IPS DF 6.9 (cell line): ENCODE measurements around the gene TMEM143.
"Not testable (repeated sequence)": the region's sequence is repeated elsewhere in the genome, so short reads cannot be mapped to it uniquely, and the experiment has no call there.

ENCODE experiments used
- DNase-seq: peaks from one replicate; pipeline ENCODE4 v3.0.0-alpha.2; 2013; ENCODE audit warnings: low read depth, low spot score
- H3K27ac ChIP-seq: one replicate; pipeline ENCODE4 v1.5.1; 2013; ENCODE audit warnings: low read length, control low read depth
- H3K27me3 ChIP-seq: 2 replicates; pipeline ENCODE4 v1.6.1; 2013; ENCODE audit warnings: mild to moderate bottlenecking, low read length; ENCODE audit not compliant: control insufficient read depth, insufficient read depth
- H3K36me3 ChIP-seq: 2 replicates; pipeline ENCODE4 v1.6.1; 2013; ENCODE audit warnings: low read length; ENCODE audit not compliant: control insufficient read depth, insufficient read depth
- H3K4me1 ChIP-seq: 2 replicates; pipeline ENCODE4 v1.6.1; 2013; ENCODE audit warnings: low read length; ENCODE audit not compliant: control insufficient read depth, insufficient read depth
- H3K4me3 ChIP-seq: 2 replicates; pipeline ENCODE4 v1.5.1; 2013; ENCODE audit warnings: mild to moderate bottlenecking, low read length
- H3K9me3 ChIP-seq: 2 replicates; pipeline ENCODE4 v1.6.1; 2013; ENCODE audit warnings: low read length, inconsistent platforms; ENCODE audit not compliant: control insufficient read depth, insufficient read depth
- WGBS: extraction: QIAGEN DNeasy Blood & Tissue Kit; methylation state at CpG from one replicate; pipeline ENCODE4 v1.1.7; 2013; ENCODE audit warnings: mixed read lengths, missing lambda C conversion rate; ENCODE audit not compliant: insufficient read length, insufficient coverage; 5-methylcytosine and 5-hydroxymethylcytosine counted together

Gene TMEM143

DNA sequence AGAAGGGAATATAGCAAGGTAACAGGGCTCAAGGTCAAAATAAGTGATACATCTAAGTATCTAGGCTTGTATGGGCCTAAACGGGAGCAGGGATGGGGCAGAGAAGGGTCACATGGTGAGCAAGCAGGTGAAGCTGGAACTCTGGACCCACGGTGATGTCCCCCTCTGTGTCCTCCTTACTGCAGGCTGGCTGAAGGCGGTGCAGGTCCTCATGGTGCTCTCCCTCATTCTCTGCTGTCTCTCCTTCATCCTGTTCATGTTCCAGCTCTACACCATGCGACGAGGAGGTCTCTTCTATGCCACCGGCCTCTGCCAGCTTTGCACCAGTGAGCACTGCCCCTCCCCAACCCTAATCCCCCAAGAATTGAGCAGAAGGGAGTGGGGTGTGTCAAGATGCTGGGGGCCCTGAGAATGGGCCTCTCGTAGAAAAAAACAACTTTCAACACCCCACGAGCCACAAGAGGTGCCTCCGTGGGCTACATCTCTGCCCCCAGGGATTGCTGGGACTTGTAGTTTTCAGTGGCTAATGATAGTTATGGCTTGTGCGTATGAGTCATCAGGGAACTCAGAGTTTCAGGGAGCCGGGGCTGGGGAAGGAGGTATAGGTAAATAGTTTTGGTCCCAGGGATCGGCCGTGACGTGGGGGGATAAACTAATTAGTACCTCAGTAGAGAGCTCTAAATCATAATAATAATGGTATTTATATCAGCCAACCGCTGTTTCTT is 34.4 kb downstream of the TMEM143 start:
- no peak for DNase-seq
- WGBS, result no CpG with 5 or more reads among the region's 15 CpGs
- H3K4me3 ChIP-seq, result no peak overlapping the region
- H3K9me3 ChIP-seq, result no peaks in the 10 kb centered on the region
- no peaks in the 10 kb centered on the region for H3K27me3 ChIP-seq
- no peaks in the 10 kb centered on the region for H3K36me3 ChIP-seq
- H3K4me1 ChIP-seq, result peaks cover 3% of the 10 kb centered on the region; the same call in 1 of the 2 replicates
- no peak overlapping the region for H3K27ac ChIP-seq

DNA sequence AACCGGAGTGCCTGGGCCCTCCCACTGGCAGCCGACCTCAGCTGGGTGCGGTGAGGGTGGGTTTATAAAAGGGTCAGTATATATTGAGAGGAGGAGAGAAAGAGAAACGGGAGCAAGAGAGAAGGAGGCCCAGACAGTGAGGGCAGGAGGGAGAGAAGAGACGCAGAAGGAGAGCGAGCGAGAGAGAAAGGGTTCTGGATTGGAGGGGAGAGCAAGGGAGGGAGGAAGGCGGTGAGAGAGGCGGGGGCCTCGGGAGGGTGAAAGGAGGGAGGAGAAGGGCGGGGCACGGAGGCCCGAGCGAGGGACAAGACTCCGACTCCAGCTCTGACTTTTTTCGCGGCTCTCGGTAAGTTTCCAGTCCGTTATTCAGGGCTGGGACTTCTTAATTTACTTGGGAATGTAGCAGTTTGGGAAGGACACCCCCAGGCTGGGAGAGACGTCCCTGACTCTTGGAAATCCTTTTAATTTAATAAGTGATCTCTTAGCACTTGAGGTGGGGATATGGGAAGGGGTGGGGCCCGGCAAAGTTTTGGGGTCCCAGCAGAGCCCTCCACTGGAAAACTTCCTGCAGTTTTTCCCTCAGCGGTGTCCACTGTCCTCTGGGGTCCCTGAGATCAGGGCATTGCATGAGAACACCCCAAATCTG is 38.4 kb downstream of the TMEM143 start, which contains the start of gene EMP3:
TSS of gene EMP3 (plus strand) at position 288 of the 646 bp plus-strand sequence. CDS start 1,293 bp downstream, outside the sequence.
- no peak within 1 kb of the TSS; the same call in 1 of the 2 replicates for H3K4me3 ChIP-seq
- no peaks in the 10 kb centered on the region for H3K27me3 ChIP-seq
- no peak for DNase-seq
- no peaks in the 10 kb centered on the region for H3K36me3 ChIP-seq
- WGBS, result no CpG with 5 or more reads among the region's 22 CpGs
- peaks cover 4% of the 10 kb centered on the region; the same call in 1 of the 2 replicates for H3K4me1 ChIP-seq
- H3K9me3 ChIP-seq, result no peaks in the 10 kb centered on the region
- H3K27ac ChIP-seq, result no peak within 1 kb of the TSS

DNA sequence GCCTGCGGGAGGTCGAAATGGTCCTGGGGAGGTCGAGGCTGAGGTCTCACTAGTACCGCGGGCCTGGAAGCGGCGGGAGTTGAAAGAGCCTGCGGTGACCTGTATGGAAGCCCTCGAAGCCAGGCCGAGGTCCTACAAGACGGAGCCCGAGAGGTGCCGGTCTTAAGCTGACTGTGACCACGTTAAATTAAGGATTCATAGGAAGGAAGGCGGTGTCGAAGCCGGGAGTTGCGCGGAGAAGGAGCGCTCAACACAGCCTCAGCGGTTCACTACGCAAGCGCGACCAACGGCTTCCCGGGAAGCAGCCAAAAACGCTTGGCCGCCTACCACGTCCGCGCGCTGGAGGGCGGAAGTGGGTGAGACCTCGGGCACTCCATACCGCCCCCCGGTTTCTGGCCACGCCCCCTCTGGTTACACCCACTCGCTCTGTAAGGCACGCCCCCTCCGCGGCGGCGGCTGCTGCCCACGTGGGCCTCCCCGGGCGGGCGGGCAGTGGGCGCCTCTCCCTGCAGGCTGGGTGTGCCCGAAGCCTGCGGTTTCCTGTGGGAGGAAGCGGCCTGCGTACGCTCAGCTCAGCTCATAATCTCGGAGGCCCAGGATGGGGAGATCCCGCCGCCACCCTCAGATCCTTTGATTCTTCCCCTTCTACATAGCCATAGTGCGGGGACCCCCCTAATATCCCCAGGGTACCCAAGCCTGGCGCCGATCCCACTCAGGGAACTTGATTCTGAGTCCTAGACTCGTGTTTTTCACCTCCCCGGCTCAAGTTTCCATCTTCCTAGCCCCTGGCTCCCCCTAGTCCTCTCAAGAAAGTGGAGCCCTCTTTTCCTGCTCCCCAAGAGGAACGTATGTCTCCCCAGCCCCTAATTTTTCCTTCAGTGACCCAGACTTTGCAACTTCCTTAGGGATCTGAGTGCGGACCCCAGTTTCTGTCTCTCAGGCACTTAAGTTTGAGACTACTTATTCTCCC is 41.8 kb downstream of the TMEM143 start:
- WGBS, result no CpG with 5 or more reads among the region's 63 CpGs
- peaks cover 8% of the 10 kb centered on the region for H3K4me1 ChIP-seq

DNA sequence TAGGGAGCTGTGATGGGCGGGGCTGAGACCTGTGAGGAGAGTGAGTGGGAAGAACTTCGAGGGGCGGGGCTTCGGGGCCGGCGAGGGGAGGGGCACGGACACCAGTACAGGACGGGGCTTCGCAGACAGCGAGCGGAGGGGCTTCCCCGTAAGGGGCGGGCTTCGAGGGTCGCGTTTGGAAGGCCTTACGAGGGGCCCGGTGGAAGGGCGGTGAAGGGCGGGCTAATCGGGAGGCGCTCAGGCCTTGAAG is 42.4 kb downstream of the TMEM143 start:
- WGBS, result no CpG with 5 or more reads among the region's 22 CpGs
- Histone ChIP-seq H3K36me3 (no peaks in the 10 kb centered on the region), H3K27ac (no peak overlapping the region), H3K4me3 (peak overlapping the region; percentile 56; the same call in 1 of the 2 replicates), H3K4me1 (peaks cover 8% of the 10 kb centered on the region), H3K27me3 (no peaks in the 10 kb centered on the region), H3K9me3 (no peaks in the 10 kb centered on the region)
- DNase-seq, result no peak

More for the DNA sequence above, 41.8 kb downstream of the TMEM143 start:
- Histone ChIP-seq H3K27ac (no peak overlapping the region), H3K36me3 (no peaks in the 10 kb centered on the region), H3K4me3 (peak overlapping the region; percentile 56; the same call in 1 of the 2 replicates), H3K9me3 (no peaks in the 10 kb centered on the region), H3K27me3 (no peaks in the 10 kb centered on the region)
- DNase-seq, result no peak

DNA sequence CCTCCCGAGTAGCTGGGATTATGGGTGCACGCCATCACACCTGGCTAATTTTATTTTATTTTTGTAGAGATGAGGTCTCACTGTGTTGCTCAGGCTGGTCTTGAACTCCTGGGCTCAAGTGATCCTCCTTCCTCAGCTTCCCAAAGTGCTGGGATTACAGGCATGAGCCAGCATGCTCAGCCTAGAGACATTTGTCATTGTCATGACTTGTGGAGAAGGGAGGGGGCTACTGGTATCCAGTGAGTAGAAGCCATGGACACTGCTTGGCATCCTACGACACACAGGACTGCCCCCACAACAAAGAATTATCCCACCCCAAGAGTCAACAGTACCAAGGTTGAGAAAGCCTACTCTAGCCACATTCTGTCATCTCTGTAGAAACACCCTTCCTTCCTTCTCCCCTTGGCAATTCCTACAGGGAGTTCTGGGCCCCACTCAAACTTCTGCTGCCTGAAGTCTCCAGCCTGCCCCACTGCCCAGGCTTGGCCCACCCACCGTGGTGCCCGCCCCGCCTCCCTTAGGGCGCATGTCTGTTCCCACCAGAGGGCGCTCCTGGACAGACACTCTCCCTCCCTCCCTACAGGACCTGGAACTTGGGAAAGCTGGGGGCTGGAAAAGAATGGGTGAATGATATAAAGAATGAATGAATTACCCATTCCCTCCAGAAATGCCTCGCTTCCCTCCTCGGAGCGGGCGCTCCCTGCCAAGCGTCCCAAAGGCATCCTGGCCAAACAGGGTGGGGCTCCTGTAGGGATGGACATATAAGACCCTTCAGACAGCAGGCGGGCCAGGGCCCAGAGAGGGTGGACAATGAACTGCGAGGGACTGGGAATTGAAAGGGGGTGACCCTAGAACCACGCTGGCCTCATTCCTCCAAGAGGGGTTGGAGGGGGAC is 43.8 kb downstream of the TMEM143 start:
- WGBS, result no CpG with 5 or more reads among the region's 16 CpGs
- no peaks in the 10 kb centered on the region for H3K36me3 ChIP-seq
- no peaks in the 10 kb centered on the region for H3K9me3 ChIP-seq
- DNase-seq, result no peak
- no peaks in the 10 kb centered on the region for H3K27me3 ChIP-seq
- peaks cover 6% of the 10 kb centered on the region for H3K4me1 ChIP-seq
- no peak overlapping the region for H3K27ac ChIP-seq
- no peak overlapping the region for H3K4me3 ChIP-seq

DNA sequence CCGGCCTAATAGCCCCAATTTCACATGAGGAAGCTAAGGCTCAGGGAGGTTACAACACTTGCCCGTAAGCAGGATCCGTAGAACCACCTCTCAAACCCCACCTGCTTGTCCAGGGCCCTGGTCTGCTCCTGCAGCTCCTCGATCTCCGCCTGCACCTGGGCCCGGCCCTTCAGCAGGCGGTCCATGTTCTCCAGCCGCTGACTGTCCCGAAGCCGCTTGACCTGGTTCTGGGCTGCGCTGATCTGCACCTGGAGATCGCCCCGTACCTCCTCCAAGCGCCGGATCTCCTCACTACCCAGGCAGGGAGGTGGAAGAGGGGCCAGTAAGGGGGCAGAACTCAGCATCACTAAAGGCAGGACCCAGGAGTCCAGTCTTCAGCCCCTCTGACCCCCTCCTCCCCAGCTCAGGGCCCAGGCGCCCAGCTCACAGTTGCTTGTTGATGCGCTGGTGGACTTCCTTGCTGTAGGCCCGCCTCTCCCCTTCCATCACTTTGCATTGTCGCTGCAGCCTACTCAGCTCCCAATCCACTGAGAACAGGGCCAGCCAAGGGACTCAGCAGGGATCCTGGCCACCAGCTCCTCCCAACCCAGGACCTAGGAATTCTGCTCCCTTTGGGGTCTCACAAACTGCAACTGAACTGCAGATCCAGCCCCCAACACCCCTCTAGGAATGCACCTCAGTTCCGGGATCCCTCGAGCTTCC is 45.3 kb downstream of the TMEM143 start:
- Histone ChIP-seq H3K36me3 (no peaks in the 10 kb centered on the region), H3K27me3 (no peaks in the 10 kb centered on the region), H3K4me1 (peaks cover 6% of the 10 kb centered on the region), H3K27ac (no peak overlapping the region), H3K4me3 (no peak overlapping the region), H3K9me3 (no peaks in the 10 kb centered on the region)
- no CpG with 5 or more reads among the region's 21 CpGs for WGBS
- no peak for DNase-seq

DNA sequence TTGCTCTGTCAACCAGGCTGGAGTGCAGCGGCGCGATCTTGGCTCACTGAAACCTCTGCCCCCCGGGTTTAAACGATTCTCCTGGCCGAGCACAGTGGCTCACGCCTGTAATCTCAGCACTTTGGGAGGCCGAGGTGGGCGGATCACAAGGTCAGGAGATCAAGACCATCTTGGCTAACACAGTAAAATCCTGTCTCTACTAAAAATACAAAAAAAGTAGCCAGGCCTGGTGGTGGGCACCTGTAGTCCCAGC is 46.1 kb downstream of the TMEM143 start:
- not testable (repeated sequence) for H3K4me1 ChIP-seq, H3K27me3 ChIP-seq, DNase-seq, H3K9me3 ChIP-seq, H3K27ac ChIP-seq, H3K36me3 ChIP-seq, H3K4me3 ChIP-seq
- WGBS, result no CpG with 5 or more reads among the region's 9 CpGs

DNA sequence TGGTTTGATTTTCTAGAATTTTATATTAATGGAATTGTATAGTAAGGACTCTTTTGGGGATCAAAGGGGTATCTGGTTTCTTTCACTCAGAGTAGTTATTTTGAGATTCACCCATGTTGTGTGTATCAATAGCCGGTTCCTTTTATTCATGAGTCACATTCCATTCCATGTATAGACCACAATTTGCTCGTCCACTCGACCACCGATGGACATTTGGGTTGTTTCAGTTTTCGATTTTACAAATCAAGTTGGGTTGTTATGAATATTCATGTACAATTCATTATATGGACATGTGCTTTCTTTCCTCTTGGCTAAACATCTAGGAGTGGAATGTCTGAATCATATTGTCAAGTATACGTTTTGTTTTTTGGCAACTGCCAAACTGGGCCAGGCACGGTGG is 48.0 kb downstream of the TMEM143 start:
- WGBS, result no CpG with 5 or more reads among the region's 7 CpGs
- Histone ChIP-seq H3K27me3 (no peaks in the 10 kb centered on the region), H3K9me3 (no peaks in the 10 kb centered on the region), H3K4me3 (no peak overlapping the region), H3K27ac (no peak overlapping the region), H3K4me1 (peaks cover 6% of the 10 kb centered on the region), H3K36me3 (no peaks in the 10 kb centered on the region)
- DNase-seq, result no peak

DNA sequence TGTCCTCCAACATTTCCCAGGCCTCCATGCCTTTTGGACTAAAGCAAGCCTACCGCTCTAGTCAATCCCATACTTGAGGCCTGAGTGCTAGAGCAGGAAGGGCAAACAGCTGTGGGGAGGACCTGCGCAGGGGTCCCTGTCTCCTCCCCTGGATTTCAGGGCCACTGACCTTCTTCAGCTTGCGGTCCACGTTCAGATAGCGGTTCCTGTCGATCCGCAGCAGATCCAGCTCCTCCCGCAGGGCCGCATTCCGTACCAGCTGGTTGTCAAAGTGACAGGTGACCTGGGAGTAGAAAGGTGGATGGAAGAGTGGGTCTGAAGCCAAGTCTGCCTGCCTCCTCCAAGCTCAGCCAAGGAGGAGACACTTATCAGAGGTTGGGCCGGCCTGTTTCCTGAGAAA is 52.4 kb downstream of the TMEM143 start:
- Histone ChIP-seq H3K4me3 (no peak overlapping the region), H3K9me3 (no peaks in the 10 kb centered on the region), H3K27ac (no peak overlapping the region), H3K36me3 (no peaks in the 10 kb centered on the region), H3K27me3 (no peaks in the 10 kb centered on the region), H3K4me1 (peaks cover 3% of the 10 kb centered on the region; the same call in 1 of the 2 replicates)
- WGBS, result no CpG with 5 or more reads among the region's 11 CpGs
- DNase-seq, result no peak
